Cardiac muscle cell (in vitro differentiated cells and primary cell): ENCODE data around the gene MAML3. TPM values are rescaled to one million over a fixed set of nuclear protein-coding genes. Genes with fewer than 3 reads are reported as not detected.
A peak's percentile ranks its signal among the peaks of the same experiment; 100 is the strongest.

Experiments
- DNase-seq, 2 donors: peaks; one replicate each; pipeline versions ENCODE4 v3.0.0 to v3.0.0-alpha.2; 2010 to 2017; ENCODE audit warnings: low read depth in 1 of 2, low spot score in 1 of 2
- H3K27ac ChIP-seq: fragments of 200-600 bp; sonication (generic); 2 replicates; pipeline ENCODE4 v1.5.1; 2016
- H3K27me3 ChIP-seq: fragments of 200-600 bp; sonication (generic); 2 replicates; pipeline ENCODE4 v1.6.0; 2016; ENCODE audit warnings: control low read depth
- H3K36me3 ChIP-seq: fragments of 200-600 bp; sonication (generic); 2 replicates; pipeline ENCODE4 v1.5.1; 2016; ENCODE audit warnings: control low read depth
- H3K4me1 ChIP-seq: fragments of 200-600 bp; sonication (generic); 2 replicates; pipeline ENCODE4 v1.8.1; 2017; ENCODE audit warnings: low read depth, mild to moderate bottlenecking, mixed run types
- H3K4me3 ChIP-seq: fragments of 200-600 bp; sonication (generic); 2 replicates; pipeline ENCODE4 v1.5.1; 2016; ENCODE audit warnings: mild to moderate bottlenecking
- H3K9me3 ChIP-seq: fragments of 200-600 bp; sonication (generic); 2 replicates; pipeline ENCODE4 v1.5.1; 2017; ENCODE audit warnings: low read depth, mild to moderate bottlenecking, control low read depth
- CTCF ChIP-seq: IDR thresholded peaks from 2 replicates; pipeline ENCODE4 v1.5.1; 2012; ENCODE audit warnings: low read depth, mild to moderate bottlenecking, low read length
- polyA plus RNA-seq: library from polyadenylated mRNA; unstranded; fragments of >200 nt; fragmentation: Nextera tagmentation; extraction: Ambion mirVana; gene quantifications from 2 replicates; pipeline ENCODE4 v1.2.1, GENCODE V29; 2016
- total RNA-seq: library from RNA; depleted of rRNA; stranded (reverse); fragments of >200 nt; gene quantifications from 2 replicates; pipeline ENCODE4 v1.2.3, GENCODE V29; 2016

The MAML3 gene
- total and polyA plus RNA-seq, 2 experiments from 2014 or later: 7.8 to 22.8 TPM

GRCh38 chr4:140187316-140187695, 33.3 kb upstream of the MAML3 start:
- Histone ChIP-seq H3K27ac (no peak overlapping the region), H3K36me3 (no peaks in the 10 kb centered on the region), H3K4me3 (no peak overlapping the region), H3K4me1 (peaks cover 11% of the 10 kb centered on the region), H3K9me3 (no peaks in the 10 kb centered on the region), H3K27me3 (no peaks in the 10 kb centered on the region)
- no peak for DNase-seq
- TF ChIP-seq CTCF: no peak

GRCh38 chr4:140186651-140187315, 32.8 kb upstream of the MAML3 start:
- Histone ChIP-seq H3K27ac (no peak overlapping the region), H3K27me3 (no peaks in the 10 kb centered on the region), H3K36me3 (no peaks in the 10 kb centered on the region), H3K4me1 (peaks cover 11% of the 10 kb centered on the region), H3K9me3 (no peaks in the 10 kb centered on the region), H3K4me3 (no peak overlapping the region)
- peak in 1 of 2 donors; percentile 73 for DNase-seq
- TF ChIP-seq CTCF: no peak

- H3K27ac ChIP-seq: no peak overlapping the region
- no peaks in the 10 kb centered on the region for H3K36me3 ChIP-seq
- H3K9me3 ChIP-seq: no peaks in the 10 kb centered on the region
- no peak overlapping the region for H3K4me3 ChIP-seq
- peaks cover 11% of the 10 kb centered on the region for H3K4me1 ChIP-seq
- DNase-seq: no peak
- TF ChIP-seq CTCF: no peak
- H3K27me3 ChIP-seq: no peaks in the 10 kb centered on the region
These were observed 32.1 kb upstream of the MAML3 start for GRCh38 chr4:140186082-140186438.

- TF ChIP-seq CTCF: no peak
- Histone ChIP-seq H3K4me3 (no peak overlapping the region), H3K4me1 (peaks cover 11% of the 10 kb centered on the region), H3K27me3 (no peaks in the 10 kb centered on the region), H3K27ac (no peak overlapping the region), H3K9me3 (no peaks in the 10 kb centered on the region), H3K36me3 (no peaks in the 10 kb centered on the region)
- no peak for DNase-seq
These were observed 31.6 kb upstream of the MAML3 start for GRCh38 chr4:140185412-140186081.

GRCh38 chr4:140183270-140183669, 29.3 kb upstream of the MAML3 start:
- Histone ChIP-seq H3K4me1 (peaks cover 2% of the 10 kb centered on the region), H3K27ac (no peak overlapping the region), H3K9me3 (no peaks in the 10 kb centered on the region), H3K36me3 (no peaks in the 10 kb centered on the region), H3K27me3 (no peaks in the 10 kb centered on the region), H3K4me3 (no peak overlapping the region)
- DNase-seq: no peak
- no peak for TF ChIP-seq CTCF
